ENCODE results near the gene PPP1R18. TPM values are rescaled to one million over a fixed set of nuclear protein-coding genes. Genes with fewer than 3 reads are reported as not detected.
A peak's percentile ranks its signal among the peaks of the same experiment; 100 is the strongest.
"Not testable (repeated sequence)": the region's sequence is repeated elsewhere in the genome, so short reads cannot be mapped to it uniquely, and the experiment has no call there.

The PPP1R18 gene
- total RNA-seq, 2 donors from 2014 or later, result 12.2 to 21.9 TPM

DNA sequence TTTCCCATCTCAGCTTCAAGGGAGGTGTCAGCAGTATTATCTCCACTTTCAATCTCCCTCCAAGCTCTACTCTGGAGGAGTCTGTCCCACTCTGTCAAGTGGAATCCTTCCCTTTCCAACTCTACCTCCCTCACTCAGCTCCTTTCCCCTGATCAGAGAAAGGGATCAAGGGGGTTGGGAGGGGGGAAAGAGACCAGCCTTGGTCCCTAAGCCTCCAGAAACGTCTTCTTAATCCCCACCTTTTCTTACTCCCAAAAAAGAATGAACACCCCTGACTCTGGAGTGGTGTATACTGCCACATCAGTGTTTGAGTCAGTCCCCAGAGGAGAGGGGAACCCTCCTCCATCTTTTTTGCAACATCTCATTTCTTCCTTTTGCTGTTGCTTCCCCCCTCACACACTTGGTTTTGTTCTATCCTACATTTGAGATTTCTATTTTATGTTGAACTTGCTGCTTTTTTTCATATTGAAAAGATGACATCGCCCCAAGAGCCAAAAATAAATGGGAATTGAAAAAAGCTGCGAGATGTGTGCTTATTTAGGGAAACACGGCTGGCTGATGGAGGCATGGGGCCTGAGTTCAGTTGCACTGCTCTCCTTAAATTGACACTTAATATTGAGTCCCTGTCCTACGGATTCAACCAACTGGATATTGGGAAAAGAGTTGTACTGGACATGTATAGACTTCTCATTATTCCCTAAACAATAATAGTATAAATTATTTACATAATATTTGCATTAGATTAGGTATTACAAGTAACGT, 38.6 kb upstream of the PPP1R18 start:
- intact Hi-C loops (cut with DNase I), result loop anchor here (5.0 kb wide), 2 partner anchors 152 to 168 kb away; partner anchors contain the start of genes GNL1 and PRR3
- TF ChIP-seq POLR2A (IDR thresholded peaks at IDR 0.05) (no peak), POLR2AphosphoS5 (IDR thresholded peaks at IDR 0.05) (no peak)
- TF ChIP-seq, protein P1, sequence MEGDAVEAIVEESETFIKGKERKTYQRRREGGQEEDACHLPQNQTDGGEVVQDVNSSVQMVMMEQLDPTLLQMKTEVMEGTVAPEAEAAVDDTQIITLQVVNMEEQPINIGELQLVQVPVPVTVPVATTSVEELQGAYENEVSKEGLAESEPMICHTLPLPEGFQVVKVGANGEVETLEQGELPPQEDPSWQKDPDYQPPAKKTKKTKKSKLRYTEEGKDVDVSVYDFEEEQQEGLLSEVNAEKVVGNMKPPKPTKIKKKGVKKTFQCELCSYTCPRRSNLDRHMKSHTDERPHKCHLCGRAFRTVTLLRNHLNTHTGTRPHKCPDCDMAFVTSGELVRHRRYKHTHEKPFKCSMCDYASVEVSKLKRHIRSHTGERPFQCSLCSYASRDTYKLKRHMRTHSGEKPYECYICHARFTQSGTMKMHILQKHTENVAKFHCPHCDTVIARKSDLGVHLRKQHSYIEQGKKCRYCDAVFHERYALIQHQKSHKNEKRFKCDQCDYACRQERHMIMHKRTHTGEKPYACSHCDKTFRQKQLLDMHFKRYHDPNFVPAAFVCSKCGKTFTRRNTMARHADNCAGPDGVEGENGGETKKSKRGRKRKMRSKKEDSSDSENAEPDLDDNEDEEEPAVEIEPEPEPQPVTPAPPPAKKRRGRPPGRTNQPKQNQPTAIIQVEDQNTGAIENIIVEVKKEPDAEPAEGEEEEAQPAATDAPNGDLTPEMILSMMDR (IDR thresholded peaks at IDR 0.05), result no peak
- no peak for DNase-seq (ENCODE audit: low spot score)
- Histone ChIP-seq H3K27me3 (replicated peaks; ENCODE audit: insufficient read depth) (no peaks in the 10 kb centered on the region), H3K4me1 (replicated peaks) (peaks cover 6% of the 10 kb centered on the region), H3K36me3 (peaks cover 0 to 10% of the 10 kb centered on the region in 2 donors), H3K27ac (no peak overlapping the region), H3K9me3 (no peaks in the 10 kb centered on the region), H3K4me3 (no peak overlapping the region)
- 34% methylated on average over 6 of the region's 6 CpGs for WGBS

DNA sequence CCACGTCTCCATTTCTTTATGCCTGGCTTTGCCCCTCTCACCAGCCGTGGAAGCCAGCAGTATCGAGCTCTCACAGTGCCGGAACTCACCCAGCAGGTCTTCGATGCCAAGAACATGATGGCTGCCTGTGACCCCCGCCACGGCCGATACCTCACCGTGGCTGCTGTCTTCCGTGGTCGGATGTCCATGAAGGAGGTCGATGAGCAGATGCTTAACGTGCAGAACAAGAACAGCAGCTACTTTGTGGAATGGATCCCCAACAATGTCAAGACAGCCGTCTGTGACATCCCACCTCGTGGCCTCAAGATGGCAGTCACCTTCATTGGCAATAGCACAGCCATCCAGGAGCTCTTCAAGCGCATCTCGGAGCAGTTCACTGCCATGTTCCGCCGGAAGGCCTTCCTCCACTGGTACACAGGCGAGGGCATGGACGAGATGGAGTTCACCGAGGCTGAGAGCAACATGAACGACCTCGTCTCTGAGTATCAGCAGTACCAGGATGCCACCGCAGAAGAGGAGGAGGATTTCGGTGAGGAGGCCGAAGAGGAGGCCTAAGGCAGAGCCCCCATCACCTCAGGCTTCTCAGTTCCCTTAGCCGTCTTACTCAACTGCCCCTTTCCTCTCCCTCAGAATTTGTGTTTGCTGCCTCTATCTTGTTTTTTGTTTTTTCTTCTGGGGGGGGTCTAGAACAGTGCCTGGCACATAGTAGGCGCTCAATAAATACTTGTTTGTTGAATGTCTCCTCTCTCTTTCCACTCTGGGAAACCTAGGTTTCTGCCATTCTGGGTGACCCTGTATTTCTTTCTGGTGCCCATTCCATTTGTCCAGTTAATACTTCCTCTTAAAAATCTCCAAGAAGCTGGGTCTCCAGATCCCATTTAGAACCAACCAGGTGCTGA, 37.6 kb upstream of the PPP1R18 start:
- H3K4me1 ChIP-seq (replicated peaks); H3K27me3 ChIP-seq (replicated peaks; ENCODE audit: insufficient read depth); H3K36me3 ChIP-seq; H3K27ac ChIP-seq; H3K9me3 ChIP-seq; DNase-seq (ENCODE audit: low spot score); H3K4me3 ChIP-seq: not testable (repeated sequence)
- WGBS, result 37% methylated on average over 29 of the region's 29 CpGs
- intact Hi-C loops (cut with DNase I), result loop anchor here (5.0 kb wide), 1 partner anchor 167 kb away; the partner anchor contains the start of genes GNL1 and PRR3

DNA sequence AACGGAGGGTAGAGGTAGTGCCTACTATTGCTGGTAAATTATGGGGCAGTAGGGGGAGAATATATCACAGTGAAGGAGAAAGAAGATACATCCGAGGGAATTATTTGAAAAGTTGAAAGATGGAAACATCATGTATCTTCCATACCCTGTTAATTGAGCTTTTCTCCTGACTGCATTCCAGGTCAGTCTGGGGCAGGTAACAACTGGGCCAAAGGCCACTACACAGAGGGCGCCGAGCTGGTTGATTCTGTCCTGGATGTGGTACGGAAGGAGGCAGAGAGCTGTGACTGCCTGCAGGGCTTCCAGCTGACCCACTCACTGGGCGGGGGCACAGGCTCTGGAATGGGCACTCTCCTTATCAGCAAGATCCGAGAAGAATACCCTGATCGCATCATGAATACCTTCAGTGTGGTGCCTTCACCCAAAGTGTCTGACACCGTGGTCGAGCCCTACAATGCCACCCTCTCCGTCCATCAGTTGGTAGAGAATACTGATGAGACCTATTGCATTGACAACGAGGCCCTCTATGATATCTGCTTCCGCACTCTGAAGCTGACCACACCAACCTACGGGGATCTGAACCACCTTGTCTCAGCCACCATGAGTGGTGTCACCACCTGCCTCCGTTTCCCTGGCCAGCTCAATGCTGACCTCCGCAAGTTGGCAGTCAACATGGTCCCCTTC, 36.9 kb upstream of the PPP1R18 start:
- not testable (repeated sequence) for H3K4me1 ChIP-seq (replicated peaks); H3K27me3 ChIP-seq (replicated peaks; ENCODE audit: insufficient read depth); H3K36me3 ChIP-seq; DNase-seq (ENCODE audit: low spot score); H3K4me3 ChIP-seq; H3K9me3 ChIP-seq
- WGBS, result 33% methylated on average over 16 of the region's 16 CpGs
- intact Hi-C loops (cut with DNase I), result loop anchor here (5.0 kb wide), 1 partner anchor 166 kb away; the partner anchor contains the start of genes GNL1 and PRR3
- peak overlapping the region in 1 of 2 donors; percentile 96 for H3K27ac ChIP-seq

DNA sequence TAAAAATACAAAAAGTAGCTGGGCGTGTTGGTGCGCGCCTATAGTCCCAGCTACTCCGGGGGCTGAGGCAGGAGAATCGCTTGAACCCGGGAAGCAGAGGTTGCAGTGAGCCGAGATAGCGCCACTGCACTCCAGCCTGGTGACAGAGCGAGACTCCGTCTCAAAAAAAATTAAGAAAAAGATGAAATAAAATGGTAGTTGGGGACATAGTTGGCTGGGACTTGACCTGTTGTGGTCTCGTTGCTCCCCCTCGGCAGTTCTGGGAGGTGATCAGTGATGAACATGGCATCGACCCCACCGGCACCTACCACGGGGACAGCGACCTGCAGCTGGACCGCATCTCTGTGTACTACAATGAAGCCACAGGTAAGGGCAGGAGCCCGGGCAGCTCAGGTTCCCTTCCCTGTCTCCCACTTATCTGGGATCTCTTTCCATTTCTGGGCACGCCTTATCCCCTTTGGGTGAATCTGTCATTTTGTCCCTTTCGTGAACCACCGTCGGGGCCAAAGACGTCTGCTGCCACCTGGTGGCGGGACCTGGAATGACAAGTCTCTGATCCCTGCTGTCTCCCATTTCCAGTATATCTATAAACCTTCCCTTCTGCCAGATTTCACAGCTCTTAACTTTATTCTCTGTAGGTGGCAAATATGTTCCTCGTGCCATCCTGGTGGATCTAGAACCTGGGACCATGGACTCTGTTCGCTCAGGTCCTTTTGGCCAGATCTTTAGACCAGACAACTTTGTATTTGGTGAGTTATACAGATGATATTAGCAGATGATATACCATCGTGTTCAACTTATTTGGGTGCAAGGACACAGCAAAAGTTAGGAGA, 36.1 kb upstream of the PPP1R18 start:
- 6% methylated on average over 27 of the region's 27 CpGs for WGBS
- intact Hi-C loops (cut with DNase I), result loop anchor here (1.0 to 5.0 kb wide), 2 partner anchors 43 to 165 kb away; partner anchors contain the start of genes GNL1 and PRR3
- DNase-seq (ENCODE audit: low spot score), result peak; percentile 81
- no peaks in the 10 kb centered on the region for H3K27me3 ChIP-seq (replicated peaks; ENCODE audit: insufficient read depth)
- H3K36me3 ChIP-seq, result peaks cover 0 to 10% of the 10 kb centered on the region in 2 donors
- TF ChIP-seq POLR2A (IDR thresholded peaks at IDR 0.05) (no peak), POLR2AphosphoS5 (IDR thresholded peaks at IDR 0.05) (peak; percentile 85)
- TF ChIP-seq, protein P1 (IDR thresholded peaks at IDR 0.05), result peak; percentile 94 to 99 (median 98)
- H3K9me3 ChIP-seq, result no peaks in the 10 kb centered on the region
- peak overlapping the region; percentile 88 to 96 for H3K27ac ChIP-seq
- H3K4me3 ChIP-seq, result peak overlapping the region; percentile 60 to 88
- peaks cover 6% of the 10 kb centered on the region for H3K4me1 ChIP-seq (replicated peaks)

DNA sequence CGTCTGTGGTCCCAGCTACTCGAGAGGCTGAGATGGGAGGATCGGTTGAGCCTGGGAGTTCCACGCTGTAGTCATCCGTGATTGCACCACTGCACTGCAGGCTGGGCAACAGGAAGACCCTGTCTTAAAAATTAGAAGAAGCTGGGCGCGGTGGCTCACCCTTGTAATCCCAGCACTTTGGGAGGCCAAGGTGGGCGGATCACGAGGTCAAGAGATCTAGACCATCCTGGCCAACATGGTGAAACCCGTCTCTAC, 35.5 kb upstream of the PPP1R18 start:
- intact Hi-C loops (cut with DNase I), result loop anchor here (1.0 to 5.0 kb wide), 2 partner anchors 43 to 165 kb away; partner anchors contain the start of genes GNL1 and PRR3
- peak overlapping the region; percentile 60 to 88 for H3K4me3 ChIP-seq
- H3K9me3 ChIP-seq; H3K4me1 ChIP-seq (replicated peaks); H3K27me3 ChIP-seq (replicated peaks; ENCODE audit: insufficient read depth); H3K36me3 ChIP-seq; DNase-seq (ENCODE audit: low spot score): not testable (repeated sequence)
- H3K27ac ChIP-seq, result peak overlapping the region; percentile 88 to 96
- WGBS, result 0% methylated on average over 10 of the region's 10 CpGs
